H9 (cell line): ENCODE measurements around the gene THBS3. TPM values are rescaled to one million over a fixed set of nuclear protein-coding genes. Genes with fewer than 3 reads are reported as not detected.

Experiments
- DNase-seq: peaks from one replicate; pipeline ENCODE4 v3.0.0-alpha.2; 2017
- H2AFZ ChIP-seq: one replicate; pipeline ENCODE4 v1.6.1; 2013; ENCODE audit warnings: mild to moderate bottlenecking, low read length, control low read depth, moderate library complexity
- H2AK5ac ChIP-seq: 2 replicates; pipeline ENCODE4 v1.6.1; 2013; ENCODE audit warnings: low read length, control low read depth, mixed read lengths; ENCODE audit not compliant: insufficient read length
- H2BK120ac ChIP-seq: one replicate; pipeline ENCODE4 v1.6.1; 2013; ENCODE audit warnings: low read depth, mild to moderate bottlenecking, low read length, control low read depth, inconsistent platforms; ENCODE audit not compliant: poor library complexity, severe bottlenecking
- H2BK12ac ChIP-seq: 2 replicates; pipeline ENCODE4 v1.6.1; 2013; ENCODE audit warnings: low read length, control low read depth, mixed read lengths, low read depth; ENCODE audit not compliant: insufficient read length
- H2BK15ac ChIP-seq: 2 replicates; pipeline ENCODE4 v1.6.1; 2013; ENCODE audit warnings: low read depth, low read length, control low read depth
- H2BK20ac ChIP-seq: one replicate; pipeline ENCODE4 v1.6.1; 2013; ENCODE audit warnings: low read depth, mild to moderate bottlenecking, low read length, control low read depth, inconsistent platforms; ENCODE audit not compliant: poor library complexity, severe bottlenecking
- H2BK5ac ChIP-seq: 2 replicates; pipeline ENCODE4 v1.6.1; 2013; ENCODE audit warnings: low read length, control low read depth, mixed read lengths; ENCODE audit not compliant: insufficient read length
- H3K14ac ChIP-seq: 2 replicates; pipeline ENCODE4 v1.6.1; 2013; ENCODE audit warnings: low read length, control low read depth; ENCODE audit not compliant: insufficient read depth
- H3K18ac ChIP-seq: 2 replicates; pipeline ENCODE4 v1.6.1; 2013; ENCODE audit warnings: low read depth, mild to moderate bottlenecking, mixed read lengths, low read length, control low read depth; ENCODE audit not compliant: insufficient read length
- H3K23ac ChIP-seq: 2 replicates; pipeline ENCODE4 v1.6.1; 2013; ENCODE audit warnings: low read length, control low read depth, mixed read lengths, low read depth; ENCODE audit not compliant: insufficient read length
- H3K23me2 ChIP-seq: 2 replicates; pipeline ENCODE4 v1.6.1; 2013; ENCODE audit warnings: low read depth, mild to moderate bottlenecking, mixed read lengths, low read length, control low read depth; ENCODE audit not compliant: insufficient read length, poor library complexity, severe bottlenecking
- H3K27ac ChIP-seq: 2 replicates; pipeline ENCODE4 v1.5.1; 2013; ENCODE audit warnings: low read length, control low read depth, mixed read lengths, low read depth; ENCODE audit not compliant: insufficient read length
- H3K27me3 ChIP-seq: 2 replicates; pipeline ENCODE4 v1.6.1; 2013; ENCODE audit warnings: low read length, control low read depth, inconsistent platforms; ENCODE audit not compliant: insufficient read depth
- H3K4ac ChIP-seq: 2 replicates; pipeline ENCODE4 v1.6.1; 2013; ENCODE audit warnings: low read depth, mild to moderate bottlenecking, control low read depth, inconsistent platforms, low read length, moderate library complexity
- H3K4me1 ChIP-seq: 2 replicates; pipeline ENCODE4 v1.6.1; 2013; ENCODE audit warnings: low read length, control low read depth, inconsistent platforms; ENCODE audit not compliant: insufficient read depth
- H3K4me2 ChIP-seq: 2 replicates; pipeline ENCODE4 v1.6.1; 2013; ENCODE audit warnings: low read length, control low read depth, mixed read lengths; ENCODE audit not compliant: insufficient read length, insufficient read depth
- H3K56ac ChIP-seq: 2 replicates; pipeline ENCODE4 v1.6.1; 2013; ENCODE audit warnings: low read depth, mild to moderate bottlenecking, mixed read lengths, low read length, control low read depth; ENCODE audit not compliant: insufficient read length
- H3K79me1 ChIP-seq: 2 replicates; pipeline ENCODE4 v1.6.1; 2013; ENCODE audit warnings: low read depth, mild to moderate bottlenecking, moderate library complexity, low read length, control low read depth, inconsistent platforms; ENCODE audit not compliant: insufficient read depth, poor library complexity, severe bottlenecking
- H3K79me2 ChIP-seq: 2 replicates; pipeline ENCODE4 v1.6.1; 2013; ENCODE audit warnings: low read length, control low read depth, inconsistent platforms; ENCODE audit not compliant: insufficient read depth
- H3K9ac ChIP-seq: 2 replicates; pipeline ENCODE4 v1.6.1; 2013; ENCODE audit warnings: low read length, control low read depth, mixed read lengths; ENCODE audit not compliant: insufficient read length; ENCODE audit errors: extremely low read depth
- H3K9me3 ChIP-seq: one replicate; pipeline ENCODE4 v1.6.1; 2013; ENCODE audit warnings: low read depth, low read length, inconsistent platforms; ENCODE audit not compliant: control insufficient read depth
- H3T11ph ChIP-seq: one replicate; pipeline ENCODE4 v1.6.1; 2013; ENCODE audit warnings: mild to moderate bottlenecking, low read length, control low read depth, inconsistent platforms
- H4K20me1 ChIP-seq: one replicate; pipeline ENCODE4 v1.6.1; 2013; ENCODE audit not compliant: control insufficient read depth, insufficient read length, insufficient read depth
- H4K5ac ChIP-seq: 2 replicates; pipeline ENCODE4 v1.6.1; 2013; ENCODE audit warnings: low read depth, mild to moderate bottlenecking, mixed read lengths, low read length, control low read depth; ENCODE audit not compliant: insufficient read length
- H4K8ac ChIP-seq: replicated peaks from 2 replicates; pipeline ENCODE4 v1.6.1; 2013; ENCODE audit warnings: low read length, control low read depth, mixed read lengths, low read depth; ENCODE audit not compliant: insufficient read length
- H4K91ac ChIP-seq: 2 replicates; pipeline ENCODE4 v1.6.1; 2013; ENCODE audit warnings: low read depth, mild to moderate bottlenecking, moderate library complexity, mixed read lengths, low read length, control low read depth; ENCODE audit not compliant: insufficient read length
- H3K27ac Mint-ChIP-seq, 3 experiments: 2 replicates in 2 of 3; 3 replicates in 1 of 3; pipeline ENCODE4 v1.8.0; 2020 to 2021; ENCODE audit warnings: mixed read lengths in 3 of 3, mild to moderate bottlenecking in 1 of 3, moderate library complexity in 1 of 3
- H3K27me3 Mint-ChIP-seq: 2 replicates; pipeline ENCODE4 v1.8.0; 2021; ENCODE audit warnings: low read depth, mild to moderate bottlenecking, moderate library complexity, mixed read lengths
- H3K36me3 Mint-ChIP-seq, 3 experiments: 2 replicates in 2 of 3; 3 replicates in 1 of 3; pipeline ENCODE4 v1.8.0; 2020 to 2021; ENCODE audit warnings: low read depth in 3 of 3, mixed read lengths in 3 of 3; ENCODE audit not compliant: insufficient read depth in 1 of 3
- H3K4me1 Mint-ChIP-seq, 2 experiments: 2 replicates each; pipeline ENCODE4 v1.8.0; 2020; ENCODE audit warnings: mixed read lengths in 2 of 2
- H3K4me3 Mint-ChIP-seq, 2 experiments: 2 replicates in 1 of 2; 3 replicates in 1 of 2; pipeline ENCODE4 v1.8.0; 2020 to 2021; ENCODE audit warnings: mild to moderate bottlenecking in 2 of 2, mixed read lengths in 2 of 2, moderate library complexity in 1 of 2
- H3K9me3 Mint-ChIP-seq, 2 experiments: 2 replicates in 1 of 2; 3 replicates in 1 of 2; pipeline ENCODE4 v1.8.0; 2020; ENCODE audit warnings: mild to moderate bottlenecking in 2 of 2, mixed read lengths in 2 of 2, moderate library complexity in 1 of 2
- WGBS: extraction: QIAGEN DNeasy Blood & Tissue Kit; methylation state at CpG from one replicate; pipeline ENCODE4 v1.1.7; 2013; ENCODE audit warnings: missing lambda C conversion rate, low lambda C conversion rate, mixed read lengths; ENCODE audit not compliant: insufficient read length; ENCODE audit errors: extremely low coverage; 5-methylcytosine and 5-hydroxymethylcytosine counted together
- total RNA-seq: library from RNA; stranded (reverse); gene quantifications from 2 replicates; pipeline ENCODE4 v1.2.1, GENCODE V29; 2021
- TF ChIP-seq, protein P1 (sequence below): fragments of 200-600 bp; sonication (generic); conservative IDR thresholded peaks from 3 replicates; pipeline ENCODE4 v1.8.0; 2021; ENCODE audit warnings: antibody characterized with exemption, mild to moderate bottlenecking

The THBS3 gene
- total RNA-seq, 1 experiment from 2014 or later, result 5.9 TPM

DNA sequence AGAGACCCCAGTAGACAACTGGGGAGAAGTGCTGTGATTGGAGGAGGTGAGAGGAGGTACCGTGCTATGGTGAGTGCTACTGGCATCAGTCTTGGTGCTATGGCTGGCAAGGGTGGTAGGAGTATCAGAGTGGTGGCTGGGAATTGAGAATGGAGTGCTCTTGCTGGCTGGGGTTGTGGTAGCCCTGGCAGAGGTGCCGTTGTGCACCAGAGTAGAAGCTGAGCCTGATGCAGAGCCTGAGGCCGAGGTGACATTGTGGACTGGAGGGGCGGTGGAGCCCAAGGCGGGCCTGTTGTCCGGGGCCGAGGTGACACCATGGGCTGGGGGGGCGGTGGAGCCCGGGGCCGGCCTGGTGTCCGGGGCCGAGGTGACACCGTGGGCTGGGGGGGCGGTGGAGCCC is 19.4 kb downstream of the THBS3 start:
- Mint-ChIP-seq H3K4me3 (no peak overlapping the region; a peak in 1 of 5 replicates), H3K27me3 (peaks cover 5% of the 10 kb centered on the region), H3K9me3 (peaks cover 0 to 2% of the 10 kb centered on the region in 2 experiments; a peak in 1 of 5 replicates), H3K4me1 (peaks cover 24 to 40% of the 10 kb centered on the region in 2 experiments), H3K27ac (peak overlapping the region; percentile 32 to 95 (median 82)), H3K36me3 (peaks cover 3 to 14% (median 10%) of the 10 kb centered on the region in 3 experiments; a peak in 6 of 7 replicates)
- Histone ChIP-seq H3K27ac (no peak overlapping the region), H3K27me3 (no peaks in the 10 kb centered on the region), H3K4me2 (no peak overlapping the region), H2BK12ac (no peak overlapping the region), H3K9ac (no peak overlapping the region), H3K79me2 (no peaks in the 10 kb centered on the region), H3K14ac (no peak overlapping the region), H2BK20ac (no peak overlapping the region), H4K20me1 (no peaks in the 10 kb centered on the region), H4K5ac (no peak overlapping the region), H3K79me1 (no peaks in the 10 kb centered on the region), H3K23me2 (peaks cover 4% of the 10 kb centered on the region), H2BK5ac (no peak overlapping the region), H2BK15ac (no peak overlapping the region), H2AK5ac (no peak overlapping the region), H3K4me1 (peaks cover 5% of the 10 kb centered on the region), H3K9me3 (no peaks in the 10 kb centered on the region), H3K18ac (no peak overlapping the region), H4K8ac (no peak overlapping the region), H2BK120ac (no peak overlapping the region), H3T11ph (no peak overlapping the region), H3K4ac (no peak overlapping the region), H4K91ac (no peak overlapping the region), H3K23ac (no peak overlapping the region), H3K56ac (no peak overlapping the region), H2AFZ (no peak overlapping the region)
- TF ChIP-seq, protein P1, sequence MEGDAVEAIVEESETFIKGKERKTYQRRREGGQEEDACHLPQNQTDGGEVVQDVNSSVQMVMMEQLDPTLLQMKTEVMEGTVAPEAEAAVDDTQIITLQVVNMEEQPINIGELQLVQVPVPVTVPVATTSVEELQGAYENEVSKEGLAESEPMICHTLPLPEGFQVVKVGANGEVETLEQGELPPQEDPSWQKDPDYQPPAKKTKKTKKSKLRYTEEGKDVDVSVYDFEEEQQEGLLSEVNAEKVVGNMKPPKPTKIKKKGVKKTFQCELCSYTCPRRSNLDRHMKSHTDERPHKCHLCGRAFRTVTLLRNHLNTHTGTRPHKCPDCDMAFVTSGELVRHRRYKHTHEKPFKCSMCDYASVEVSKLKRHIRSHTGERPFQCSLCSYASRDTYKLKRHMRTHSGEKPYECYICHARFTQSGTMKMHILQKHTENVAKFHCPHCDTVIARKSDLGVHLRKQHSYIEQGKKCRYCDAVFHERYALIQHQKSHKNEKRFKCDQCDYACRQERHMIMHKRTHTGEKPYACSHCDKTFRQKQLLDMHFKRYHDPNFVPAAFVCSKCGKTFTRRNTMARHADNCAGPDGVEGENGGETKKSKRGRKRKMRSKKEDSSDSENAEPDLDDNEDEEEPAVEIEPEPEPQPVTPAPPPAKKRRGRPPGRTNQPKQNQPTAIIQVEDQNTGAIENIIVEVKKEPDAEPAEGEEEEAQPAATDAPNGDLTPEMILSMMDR, result no peak
- WGBS, result no CpG with 5 or more reads among the region's 14 CpGs
- DNase-seq, result no peak
